ENCODE measurements around the gene SGPP1. TPM values are rescaled to one million over a fixed set of nuclear protein-coding genes. Genes with fewer than 3 reads are reported as not detected.

Gene SGPP1
- polyA plus RNA-seq, 2 of the 4 experiments (the other 2 are of a cell fraction): 16.1 to 28.2 TPM

GRCh38 chr14:63689132-63689531, 38.7 kb downstream of the SGPP1 start:
- H3K4me1 ChIP-seq: no peaks in the 10 kb centered on the region
- no peak for ATAC-seq
- no peak for TF ChIP-seq CHD4 (IDR thresholded peaks at IDR 0.05; ENCODE audit: borderline replicate concordance)
- TF ChIP-seq RARB (CRISPR knock-in tag; IDR thresholded peaks at IDR 0.05): no peak
- TF ChIP-seq TP53 (CRISPR knock-in tag; IDR thresholded peaks at IDR 0.05): no peak
- no peak for TF ChIP-seq ZSCAN20 (CRISPR knock-in tag; IDR thresholded peaks at IDR 0.05)
- TF ChIP-seq CBX2 (IDR thresholded peaks at IDR 0.05; ENCODE audit: borderline replicate concordance, low read depth): no peak
- TF ChIP-seq KDM5A (IDR thresholded peaks at IDR 0.05): no peak
- TF ChIP-seq EP300 (IDR thresholded peaks at IDR 0.05): no peak
- no peak for TF ChIP-seq POLR2A (IDR thresholded peaks at IDR 0.05; ENCODE audit: low read length)
- TF ChIP-seq, protein P1, sequence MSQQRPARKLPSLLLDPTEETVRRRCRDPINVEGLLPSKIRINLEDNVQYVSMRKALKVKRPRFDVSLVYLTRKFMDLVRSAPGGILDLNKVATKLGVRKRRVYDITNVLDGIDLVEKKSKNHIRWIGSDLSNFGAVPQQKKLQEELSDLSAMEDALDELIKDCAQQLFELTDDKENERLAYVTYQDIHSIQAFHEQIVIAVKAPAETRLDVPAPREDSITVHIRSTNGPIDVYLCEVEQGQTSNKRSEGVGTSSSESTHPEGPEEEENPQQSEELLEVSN (IDR thresholded peaks at IDR 0.05; ENCODE audit: borderline replicate concordance, low read depth): no peak
- TF ChIP-seq ZFP36 (IDR thresholded peaks at IDR 0.05; ENCODE audit: borderline replicate concordance, partially characterized antibody): no peak
- TF ChIP-seq USF2 (IDR thresholded peaks at IDR 0.05): no peak
- TF ChIP-seq HES2 (IDR thresholded peaks at IDR 0.05): no peak
- TF ChIP-seq MAZ (IDR thresholded peaks at IDR 0.05; ENCODE audit: borderline replicate concordance, low read depth, low read length): no peak
- no peak for TF ChIP-seq RAD21 (conservative IDR thresholded peaks at IDR 0.05 in 1 of 2, IDR thresholded peaks at IDR 0.05 in 1 of 2)
- TF ChIP-seq PHF8 (IDR thresholded peaks at IDR 0.05; ENCODE audit: borderline replicate concordance, low read depth): no peak
- TF ChIP-seq, protein P2, sequence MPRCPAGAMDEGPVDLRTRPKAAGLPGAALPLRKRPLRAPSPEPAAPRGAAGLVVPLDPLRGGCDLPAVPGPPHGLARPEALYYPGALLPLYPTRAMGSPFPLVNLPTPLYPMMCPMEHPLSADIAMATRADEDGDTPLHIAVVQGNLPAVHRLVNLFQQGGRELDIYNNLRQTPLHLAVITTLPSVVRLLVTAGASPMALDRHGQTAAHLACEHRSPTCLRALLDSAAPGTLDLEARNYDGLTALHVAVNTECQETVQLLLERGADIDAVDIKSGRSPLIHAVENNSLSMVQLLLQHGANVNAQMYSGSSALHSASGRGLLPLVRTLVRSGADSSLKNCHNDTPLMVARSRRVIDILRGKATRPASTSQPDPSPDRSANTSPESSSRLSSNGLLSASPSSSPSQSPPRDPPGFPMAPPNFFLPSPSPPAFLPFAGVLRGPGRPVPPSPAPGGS (IDR thresholded peaks at IDR 0.05): no peak
- H3K9me3 ChIP-seq: no peaks in the 10 kb centered on the region
- WGBS (ENCODE audit: missing lambda C conversion rate): 76% methylated on average over 3 of the region's 3 CpGs
- POLR2A ChIA-PET: no interaction called here
- H3K4me3 ChIP-seq: no peak overlapping the region
- no peak for DNase-seq (ENCODE audit: low read depth in 1 of 2, low spot score in 1 of 2)
- CTCF ChIA-PET: interaction anchor here (1.4 to 1.8 kb wide), 2 partner anchors 47 to 81 kb away, joined by 3 to 5 read pairs; partner anchors contain the start of gene WDR89
- FAIRE-seq: no peak
- no peak overlapping the region for H3K27ac ChIP-seq
- H3K4me2 ChIP-seq: no peak overlapping the region

DNA sequence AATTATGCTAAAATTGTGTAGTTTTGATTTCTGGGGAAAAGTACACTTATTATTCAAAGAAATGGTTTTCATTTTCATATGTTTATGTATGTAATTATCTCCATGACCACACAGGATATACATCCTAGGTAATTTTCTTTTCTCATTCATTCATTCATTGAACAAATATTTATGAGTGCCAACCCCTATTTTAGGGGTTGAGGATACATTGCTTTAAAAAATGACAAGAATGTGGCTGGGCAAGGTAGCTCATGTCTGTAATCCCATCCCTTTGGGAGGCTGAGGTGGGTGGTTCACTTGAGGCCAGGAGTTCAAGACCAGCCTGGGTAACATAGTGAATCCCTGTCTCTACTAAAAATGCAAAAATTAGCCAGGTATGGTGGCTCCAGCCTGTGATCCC, 40.9 kb downstream of the SGPP1 start:
- ChIA-PET CTCF (no interaction called here), POLR2A (interaction anchor here (0.9 kb wide), 1 partner anchor 45 kb away, joined by 3 read pairs; the partner anchor contains the start of gene WDR89)
- ATAC-seq: no peak
- no peak overlapping the region for H3K4me2 ChIP-seq
- DNase-seq (ENCODE audit: low read depth in 1 of 2, low spot score in 1 of 2): no peak
- no peak overlapping the region for H3K4me3 ChIP-seq
- no peaks in the 10 kb centered on the region for H3K4me1 ChIP-seq
- H3K9me3 ChIP-seq: no peaks in the 10 kb centered on the region
- TF ChIP-seq KDM1A (IDR thresholded peaks at IDR 0.05; ENCODE audit: low read depth): no peak
- no peak for TF ChIP-seq EP300 (IDR thresholded peaks at IDR 0.05)
- no peak for TF ChIP-seq FOSL2 (IDR thresholded peaks at IDR 0.05)
- no peak for TF ChIP-seq FOSL2 (CRISPR knock-in tag; IDR thresholded peaks at IDR 0.05)
- TF ChIP-seq NR3C1 (IDR thresholded peaks at IDR 0.05): no peak
- TF ChIP-seq, protein P3, sequence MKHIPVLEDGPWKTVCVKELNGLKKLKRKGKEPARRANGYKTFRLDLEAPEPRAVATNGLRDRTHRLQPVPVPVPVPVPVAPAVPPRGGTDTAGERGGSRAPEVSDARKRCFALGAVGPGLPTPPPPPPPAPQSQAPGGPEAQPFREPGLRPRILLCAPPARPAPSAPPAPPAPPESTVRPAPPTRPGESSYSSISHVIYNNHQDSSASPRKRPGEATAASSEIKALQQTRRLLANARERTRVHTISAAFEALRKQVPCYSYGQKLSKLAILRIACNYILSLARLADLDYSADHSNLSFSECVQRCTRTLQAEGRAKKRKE (CRISPR knock-in tag; IDR thresholded peaks at IDR 0.05; ENCODE audit: low read depth): no peak
- TF ChIP-seq JUN (IDR thresholded peaks at IDR 0.05): no peak
- no peak for TF ChIP-seq CHD4 (IDR thresholded peaks at IDR 0.05; ENCODE audit: borderline replicate concordance)
- TF ChIP-seq, protein P4, sequence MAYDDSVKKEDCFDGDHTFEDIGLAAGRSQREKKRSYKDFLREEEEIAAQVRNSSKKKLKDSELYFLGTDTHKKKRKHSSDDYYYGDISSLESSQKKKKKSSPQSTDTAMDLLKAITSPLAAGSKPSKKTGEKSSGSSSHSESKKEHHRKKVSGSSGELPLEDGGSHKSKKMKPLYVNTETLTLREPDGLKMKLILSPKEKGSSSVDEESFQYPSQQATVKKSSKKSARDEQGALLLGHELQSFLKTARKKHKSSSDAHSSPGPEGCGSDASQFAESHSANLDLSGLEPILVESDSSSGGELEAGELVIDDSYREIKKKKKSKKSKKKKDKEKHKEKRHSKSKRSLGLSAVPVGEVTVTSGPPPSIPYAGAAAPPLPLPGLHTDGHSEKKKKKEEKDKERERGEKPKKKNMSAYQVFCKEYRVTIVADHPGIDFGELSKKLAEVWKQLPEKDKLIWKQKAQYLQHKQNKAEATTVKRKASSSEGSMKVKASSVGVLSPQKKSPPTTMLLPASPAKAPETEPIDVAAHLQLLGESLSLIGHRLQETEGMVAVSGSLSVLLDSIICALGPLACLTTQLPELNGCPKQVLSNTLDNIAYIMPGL (CRISPR knock-in tag; IDR thresholded peaks at IDR 0.05; ENCODE audit: borderline replicate concordance): no peak
- TF ChIP-seq HOXB5 (CRISPR knock-in tag; IDR thresholded peaks at IDR 0.05): no peak
- no peak for TF ChIP-seq RCOR1 (IDR thresholded peaks at IDR 0.05; ENCODE audit: low read depth, low read length)
- TF ChIP-seq, protein P1 (IDR thresholded peaks at IDR 0.05; ENCODE audit: borderline replicate concordance, low read depth): no peak
- no peak for TF ChIP-seq ZC3H11A (IDR thresholded peaks at IDR 0.05)
- TF ChIP-seq ESRRA (IDR thresholded peaks at IDR 0.05; ENCODE audit: borderline replicate concordance, low read length): no peak
- TF ChIP-seq TP53 (CRISPR knock-in tag; IDR thresholded peaks at IDR 0.05): no peak
- FAIRE-seq: no peak
- H3K27ac ChIP-seq: no peak overlapping the region

Data from A549 (cell line).